Mesangial cell (primary cell): ENCODE data around the gene MOGAT1. TPM values are rescaled to one million over a fixed set of nuclear protein-coding genes. Genes with fewer than 3 reads are reported as not detected.

Source experiments
- total RNA-seq: library from RNA; depleted of rRNA; stranded (reverse); fragments of >200 nt; gene quantifications from 2 replicates; pipeline ENCODE4 v1.2.3, GENCODE V29; 2015

The MOGAT1 gene, protein sequence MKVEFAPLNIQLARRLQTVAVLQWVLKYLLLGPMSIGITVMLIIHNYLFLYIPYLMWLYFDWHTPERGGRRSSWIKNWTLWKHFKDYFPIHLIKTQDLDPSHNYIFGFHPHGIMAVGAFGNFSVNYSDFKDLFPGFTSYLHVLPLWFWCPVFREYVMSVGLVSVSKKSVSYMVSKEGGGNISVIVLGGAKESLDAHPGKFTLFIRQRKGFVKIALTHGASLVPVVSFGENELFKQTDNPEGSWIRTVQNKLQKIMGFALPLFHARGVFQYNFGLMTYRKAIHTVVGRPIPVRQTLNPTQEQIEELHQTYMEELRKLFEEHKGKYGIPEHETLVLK
- total RNA-seq: not detected in 2 replicates

DNA sequence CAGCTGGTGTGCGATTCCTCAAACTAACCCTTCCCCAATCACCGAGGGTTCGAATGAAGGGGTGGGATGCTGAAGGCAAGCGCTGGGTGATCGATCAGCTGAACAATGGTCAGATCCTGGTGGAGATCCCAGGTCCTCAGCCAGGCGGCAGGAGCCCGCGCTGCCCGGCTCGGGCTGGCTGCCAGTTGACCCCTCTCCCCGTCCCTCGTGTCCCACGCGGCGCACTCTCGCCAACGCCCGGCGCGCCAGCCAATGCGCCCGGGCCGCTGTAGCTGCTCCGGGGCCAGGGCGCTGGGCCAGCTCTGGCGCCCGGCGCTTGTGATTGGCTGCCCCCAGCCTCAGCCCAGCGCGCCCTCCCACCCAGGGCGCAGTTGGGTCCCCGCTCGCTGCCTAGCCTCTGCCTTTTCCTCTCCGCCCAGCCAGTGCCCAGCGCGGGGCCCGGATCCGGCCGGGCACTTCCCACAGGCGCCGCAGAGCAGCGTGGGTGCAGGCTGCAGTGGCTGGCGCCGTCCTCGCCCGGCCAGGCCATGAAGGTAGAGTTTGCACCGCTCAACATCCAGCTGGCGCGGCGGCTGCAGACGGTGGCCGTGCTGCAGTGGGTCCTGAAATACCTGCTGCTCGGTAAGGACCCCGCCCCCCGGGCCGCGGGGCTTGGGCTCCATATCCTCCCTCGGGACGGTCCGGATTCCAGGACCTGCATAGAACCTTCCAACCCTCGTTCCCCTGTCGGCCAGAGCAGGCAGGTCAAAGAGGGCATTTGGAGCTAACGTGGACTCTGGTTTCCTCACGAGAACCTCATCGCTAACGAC is at the start of gene MOGAT1:
TSS of gene MOGAT1 (plus strand) at position 400 of the 809 bp plus-strand sequence. CDS start at position 528, 128 bp downstream.

DNA sequence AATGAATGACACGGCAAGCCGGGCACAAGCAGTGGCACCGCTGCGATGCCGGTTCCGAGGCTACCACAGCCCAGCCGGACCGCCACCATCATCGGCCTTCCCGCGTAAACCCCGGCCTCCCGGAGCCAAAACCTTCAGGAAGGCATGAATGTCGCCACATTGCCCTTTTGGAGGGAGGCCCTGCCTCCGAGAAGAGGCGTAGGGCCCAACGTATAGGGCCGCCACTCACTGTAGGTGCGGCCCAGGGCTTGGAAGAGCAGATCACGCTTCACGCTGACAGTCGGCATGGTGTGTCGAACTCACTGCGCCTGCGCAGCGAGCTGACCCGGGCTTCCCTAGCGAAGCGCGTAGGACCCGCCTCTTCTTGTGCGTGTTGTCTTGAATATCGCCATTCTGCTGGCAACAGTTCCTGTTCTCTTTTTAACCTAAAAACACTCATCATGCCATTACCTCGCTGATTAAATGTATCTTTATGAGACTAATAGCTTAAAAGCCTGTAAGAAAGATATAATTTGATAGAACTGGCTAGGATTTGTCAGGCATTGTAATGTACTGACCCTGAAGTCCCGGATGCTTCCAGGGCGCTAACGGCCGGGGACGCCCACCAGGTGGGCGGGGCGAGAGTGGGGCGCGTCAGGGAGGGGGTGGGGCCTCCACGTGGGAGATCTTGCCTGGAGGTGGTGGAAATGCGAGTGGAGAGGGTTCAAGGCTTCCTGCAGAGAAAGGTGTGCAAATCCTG is 15.5 kb upstream of the MOGAT1 start, which contains the start of gene FARSB:
TSS of gene FARSB (minus strand) at position 306 of the 739 bp plus-strand sequence. CDS start at position 287, 19 bp downstream.

Other genes with a start within 250 kb of the MOGAT1 start
- 1.8 and 6.6 TPM in 2 replicates for gene SGPP2, start 247.1 kb upstream of the MOGAT1 start, total RNA-seq
- gene FARSB, start 15.6 kb upstream of the MOGAT1 start, total RNA-seq: 12.0 and 25.4 TPM in 2 replicates
- gene ACSL3, start 189.4 kb downstream of the MOGAT1 start, total RNA-seq: 58.8 and 110 TPM in 2 replicates